ENCODE measurements around the gene ELMO1. TPM values are rescaled to one million over a fixed set of nuclear protein-coding genes. Genes with fewer than 3 reads are reported as not detected.

Gene ELMO1
- total RNA-seq, 2 experiments from 2014 or later = 65.2 to 67.7 TPM

GRCh38 chr7:37107047-37107750, 341.5 kb downstream of the ELMO1 start:
- CTCF ChIA-PET = no interaction called here
- POLR2A ChIA-PET = no interaction called here

- POLR2A ChIA-PET = no interaction called here
- CTCF ChIA-PET = no interaction called here
Observed at GRCh38 chr7:37105762-37106161, 342.9 kb downstream of the ELMO1 start.

GRCh38 chr7:37104822-37105518, 343.7 kb downstream of the ELMO1 start:
- CTCF ChIA-PET = no interaction called here
- POLR2A ChIA-PET = no interaction called here

- CTCF ChIA-PET = no interaction called here
Observed at GRCh38 chr7:37102518-37103137, 346.0 kb downstream of the ELMO1 start.

GRCh38 chr7:37100735-37101331, 347.8 kb downstream of the ELMO1 start:
- ChIA-PET CTCF (interaction anchor here (1.7 kb wide), 1 partner anchor 9 kb away, joined by 3 read pairs; no protein-coding TSS in a partner anchor), POLR2A (no interaction called here)

More at GRCh38 chr7:37102518-37103137, 346.0 kb downstream of the ELMO1 start:
- POLR2A ChIA-PET = no interaction called here

- POLR2A ChIA-PET = no interaction called here
- CTCF ChIA-PET = no interaction called here
Observed at GRCh38 chr7:37098762-37099161, 349.9 kb downstream of the ELMO1 start.

GRCh38 chr7:37097983-37098382, 350.7 kb downstream of the ELMO1 start:
- CTCF ChIA-PET = no interaction called here
- POLR2A ChIA-PET = no interaction called here

GRCh38 chr7:37097276-37097675, 351.4 kb downstream of the ELMO1 start:
- CTCF ChIA-PET = no interaction called here
- POLR2A ChIA-PET = no interaction called here

- CTCF ChIA-PET = no interaction called here
- POLR2A ChIA-PET = no interaction called here
Observed at GRCh38 chr7:37096341-37096740, 352.3 kb downstream of the ELMO1 start.

- ChIA-PET POLR2A (no interaction called here), CTCF (no interaction called here)
Observed at GRCh38 chr7:37095122-37095521, 353.5 kb downstream of the ELMO1 start.

GRCh38 chr7:37093257-37093656, 355.4 kb downstream of the ELMO1 start:
- ChIA-PET POLR2A (interaction anchor here (0.6 kb wide), 1 partner anchor 203 kb away, joined by 3 read pairs; no protein-coding TSS in a partner anchor), CTCF (interaction anchor here (0.6 kb wide), 1 partner anchor 295 kb away, joined by 3 read pairs; no protein-coding TSS in a partner anchor)

GRCh38 chr7:37092548-37092947, 356.1 kb downstream of the ELMO1 start:
- ChIA-PET POLR2A (interaction anchor here (0.6 kb wide), 1 partner anchor 202 kb away, joined by 3 read pairs; no protein-coding TSS in a partner anchor), CTCF (no interaction called here)

GRCh38 chr7:37089972-37090371, 358.7 kb downstream of the ELMO1 start:
- ChIA-PET POLR2A (no interaction called here), CTCF (no interaction called here)

- ChIA-PET POLR2A (no interaction called here), CTCF (no interaction called here)
Observed at GRCh38 chr7:37085600-37085999, 363.1 kb downstream of the ELMO1 start.

GRCh38 chr7:37084303-37084702, 364.4 kb downstream of the ELMO1 start:
- CTCF ChIA-PET = no interaction called here

GRCh38 chr7:37083311-37084096, 365.2 kb downstream of the ELMO1 start:
- ChIA-PET CTCF (no interaction called here), POLR2A (no interaction called here)

More at GRCh38 chr7:37084303-37084702, 364.4 kb downstream of the ELMO1 start:
- POLR2A ChIA-PET = no interaction called here

GRCh38 chr7:37081436-37081835, 367.2 kb downstream of the ELMO1 start:
- POLR2A ChIA-PET = no interaction called here

GRCh38 chr7:37079420-37079819, 369.2 kb downstream of the ELMO1 start:
- CTCF ChIA-PET = no interaction called here
- POLR2A ChIA-PET = no interaction called here

More at GRCh38 chr7:37081436-37081835, 367.2 kb downstream of the ELMO1 start:
- CTCF ChIA-PET = no interaction called here

GRCh38 chr7:37076668-37077067, 372.0 kb downstream of the ELMO1 start:
- ChIA-PET CTCF (no interaction called here), POLR2A (no interaction called here)

GRCh38 chr7:37074370-37074769, 374.3 kb downstream of the ELMO1 start:
- POLR2A ChIA-PET = no interaction called here
- CTCF ChIA-PET = no interaction called here

Measured in activated CD8-positive, alpha-beta memory T cell treated with anti-CD3 and anti-CD28 coated beads for 36 hours (primary cell).